K562 (cell line): Measurements from ENCODE around the gene RNF168. TPM values are rescaled to one million over a fixed set of nuclear protein-coding genes. Genes with fewer than 3 reads are reported as not detected.
A peak's percentile ranks its signal among the peaks of the same experiment; 100 is the strongest.

Experiments
- ARID2 ChIP-seq: fragments of 450-650 bp; IDR thresholded peaks from 2 replicates; pipeline ENCODE4 v1.6.1; 2017; ENCODE audit warnings: antibody characterized with exemption, mild to moderate bottlenecking
- ATF6 ChIP-seq: sonication (generic); formaldehyde crosslinking; IDR thresholded peaks from 2 replicates; pipeline ENCODE4 v1.4.0; 2020; ENCODE audit warnings: mild to moderate bottlenecking, missing genetic modification reagents
- CBFA2T3 ChIP-seq: fragments of 450-650 bp; IDR thresholded peaks from 2 replicates; pipeline ENCODE4 v1.6.1; 2017
- CBX3 ChIP-seq, 2 experiments: IDR thresholded peaks; 1 replicate in 1 of 2; 2 replicates in 1 of 2; pipeline ENCODE4 v1.6.1; 2012; ENCODE audit warnings: inconsistent platforms in 2 of 2, low read length in 2 of 2, borderline replicate concordance in 1 of 2, control low read depth in 1 of 2
- CREBBP ChIP-seq: IDR thresholded peaks from one replicate; pipeline ENCODE4 v1.6.1; 2012; ENCODE audit warnings: low read depth, mild to moderate bottlenecking, control low read depth, inconsistent platforms, low read length
- FOXK1 ChIP-seq: sonication (generic); formaldehyde crosslinking; IDR thresholded peaks from 2 replicates; pipeline ENCODE4 v1.8.0; 2022; ENCODE audit warnings: missing genetic modification reagents, mild to moderate bottlenecking, borderline replicate concordance
- GTF2E2 ChIP-seq: fragments of 200-800 bp; sonication (Bioruptor generic); IDR thresholded peaks from 2 replicates; pipeline ENCODE4 v1.6.1; 2016; ENCODE audit warnings: missing genetic modification characterization, missing compliant biosample characterization
- HDAC3 ChIP-seq: fragments of 450-650 bp; IDR thresholded peaks from 2 replicates; pipeline ENCODE4 v1.6.1; 2018; ENCODE audit warnings: borderline replicate concordance, mild to moderate bottlenecking, moderate library complexity; ENCODE audit not compliant: partially characterized antibody
- HSF4 ChIP-seq: fragments of 250-450 bp; sonication (Bioruptor Pico); IDR thresholded peaks from 2 replicates; pipeline ENCODE4 v2.1.2; 2022; ENCODE audit warnings: mild to moderate bottlenecking, moderate library complexity, borderline replicate concordance
- MAFF ChIP-seq: IDR thresholded peaks from 2 replicates; pipeline ENCODE4 v1.6.1; 2012; ENCODE audit warnings: low read length, improper control_type of control experiment
- NCOA1 ChIP-seq: fragments of 450-650 bp; IDR thresholded peaks from 2 replicates; pipeline ENCODE4 v1.6.1; 2016; ENCODE audit warnings: low read depth
- NFE2L1 ChIP-seq: fragments of 450-650 bp; IDR thresholded peaks from 2 replicates; pipeline ENCODE4 v1.6.1; 2016; ENCODE audit warnings: missing genetic modification characterization, low read depth, mild to moderate bottlenecking, missing compliant biosample characterization, moderate library complexity, borderline replicate concordance
- PML ChIP-seq: IDR thresholded peaks from 2 replicates; pipeline ENCODE4 v1.6.1; 2012; ENCODE audit warnings: low read length, inconsistent platforms
- RBM25 ChIP-seq: fragments of 200-400 bp; formaldehyde crosslinking; IDR thresholded peaks from 2 replicates; pipeline ENCODE4 v1.6.1; 2018; ENCODE audit warnings: low read length, low read depth, moderate library complexity; ENCODE audit not compliant: severe bottlenecking
- SRSF3 ChIP-seq: fragments of 200-400 bp; formaldehyde crosslinking; IDR thresholded peaks from 2 replicates; pipeline ENCODE4 v1.6.1; 2016; ENCODE audit warnings: mild to moderate bottlenecking, low read length, moderate library complexity; ENCODE audit not compliant: insufficient read depth
- THAP12 ChIP-seq: fragments of 250-450 bp; sonication (Bioruptor Pico); IDR thresholded peaks from 2 replicates; pipeline ENCODE4 v1.9.0; 2021; ENCODE audit warnings: mild to moderate bottlenecking, inconsistent platforms
- TSC22D4 ChIP-seq: fragments of 450-650 bp; IDR thresholded peaks from 2 replicates; pipeline ENCODE4 v1.6.1; 2016; ENCODE audit warnings: missing genetic modification characterization, missing biosample characterization, control low read depth
- polyA plus RNA-seq, 8 experiments: library from polyadenylated mRNA; depleted of rRNA in 4 of 8; stranded (reverse) in 5 of 8; unstranded in 3 of 8; fragments of >200 nt; fragmentation: Nextera tagmentation in 2 of 8; fragmentation: Illumina TruSeq in 1 of 8; extraction: Ambion mirVana in 2 of 8; extraction: Trizol in 1 of 8; gene quantifications; 2 replicates each; pipeline versions ENCODE4 v1.2.1 to v1.2.3, GENCODE V29; 2011 to 2014; ENCODE audit warnings: inconsistent platforms in 1 of 8, missing spikeins in 1 of 8
- total RNA-seq, 7 experiments: library from RNA; depleted of rRNA in 6 of 7; stranded (reverse); fragments of >200 nt in 6 of 7; fragmentation: Illumina TruSeq in 2 of 7; extraction: Trizol in 2 of 7; gene quantifications; 2 replicates each; pipeline versions ENCODE4 v1.2.1 to v1.2.3, GENCODE V29; 2011 to 2021; ENCODE audit warnings: low replicate concordance in 1 of 7
- TF ChIP-seq, protein P1 (sequence below): fragments of 450-650 bp; formaldehyde crosslinking; IDR thresholded peaks from 2 replicates; pipeline ENCODE4 v1.4.0; 2020; ENCODE audit warnings: mild to moderate bottlenecking, moderate library complexity
- TF ChIP-seq, protein P2 (sequence below): IDR thresholded peaks from 2 replicates; pipeline ENCODE4 v1.6.1; 2011; ENCODE audit not compliant: insufficient read length; ENCODE audit errors: extremely low read depth
- TF ChIP-seq, protein P3 (sequence below): fragments of 450-650 bp; IDR thresholded peaks from 2 replicates; pipeline ENCODE4 v1.6.1; 2018; ENCODE audit warnings: mild to moderate bottlenecking, low read depth; ENCODE audit not compliant: partially characterized antibody

Gene RNF168
- total and polyA plus RNA-seq, 9 of the 15 experiments (the other 6 are each of a cell fraction or from before 2014, with no cell fraction given) = 6.0 to 32.1 (median 16.6) TPM

- TF ChIP-seq THAP12 (CRISPR knock-in tag) (0 out of 2 replicates have a peak, but pooled peaks have one; percentile 9), HDAC3 (no peak), FOXK1 (CRISPR knock-in tag) (no peak), CREBBP (no peak), ATF6 (no peak), HSF4 (CRISPR knock-in tag) (no peak), RBM25 (no peak), GTF2E2 (tag) (no peak), TSC22D4 (tag) (no peak), CBFA2T3 (no peak), PML (peak; percentile 46; the same call in 1 of the 2 replicates), CBX3 (IDR thresholded peaks at IDR 0.05; ENCODE audit: borderline replicate concordance in 1 of 2, low read length in 2 of 2) (no peak; a peak in 1 of 3 replicates), MAFF (no peak), ARID2 (no peak), NCOA1 (no peak), SRSF3 (no peak), NFE2L1 (tag) (no peak)
- TF ChIP-seq, protein P1, sequence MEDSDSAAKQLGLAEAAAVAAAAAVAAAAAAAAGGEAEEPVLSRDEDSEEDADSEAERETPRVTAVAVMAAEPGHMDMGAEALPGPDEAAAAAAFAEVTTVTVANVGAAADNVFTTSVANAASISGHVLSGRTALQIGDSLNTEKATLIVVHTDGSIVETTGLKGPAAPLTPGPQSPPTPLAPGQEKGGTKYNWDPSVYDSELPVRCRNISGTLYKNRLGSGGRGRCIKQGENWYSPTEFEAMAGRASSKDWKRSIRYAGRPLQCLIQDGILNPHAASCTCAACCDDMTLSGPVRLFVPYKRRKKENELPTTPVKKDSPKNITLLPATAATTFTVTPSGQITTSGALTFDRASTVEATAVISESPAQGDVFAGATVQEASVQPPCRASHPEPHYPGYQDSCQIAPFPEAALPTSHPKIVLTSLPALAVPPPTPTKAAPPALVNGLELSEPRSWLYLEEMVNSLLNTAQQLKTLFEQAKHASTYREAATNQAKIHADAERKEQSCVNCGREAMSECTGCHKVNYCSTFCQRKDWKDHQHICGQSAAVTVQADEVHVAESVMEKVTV (CRISPR knock-in tag) = no peak
- TF ChIP-seq, protein P2, sequence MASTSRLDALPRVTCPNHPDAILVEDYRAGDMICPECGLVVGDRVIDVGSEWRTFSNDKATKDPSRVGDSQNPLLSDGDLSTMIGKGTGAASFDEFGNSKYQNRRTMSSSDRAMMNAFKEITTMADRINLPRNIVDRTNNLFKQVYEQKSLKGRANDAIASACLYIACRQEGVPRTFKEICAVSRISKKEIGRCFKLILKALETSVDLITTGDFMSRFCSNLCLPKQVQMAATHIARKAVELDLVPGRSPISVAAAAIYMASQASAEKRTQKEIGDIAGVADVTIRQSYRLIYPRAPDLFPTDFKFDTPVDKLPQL = no peak
- TF ChIP-seq, protein P3, sequence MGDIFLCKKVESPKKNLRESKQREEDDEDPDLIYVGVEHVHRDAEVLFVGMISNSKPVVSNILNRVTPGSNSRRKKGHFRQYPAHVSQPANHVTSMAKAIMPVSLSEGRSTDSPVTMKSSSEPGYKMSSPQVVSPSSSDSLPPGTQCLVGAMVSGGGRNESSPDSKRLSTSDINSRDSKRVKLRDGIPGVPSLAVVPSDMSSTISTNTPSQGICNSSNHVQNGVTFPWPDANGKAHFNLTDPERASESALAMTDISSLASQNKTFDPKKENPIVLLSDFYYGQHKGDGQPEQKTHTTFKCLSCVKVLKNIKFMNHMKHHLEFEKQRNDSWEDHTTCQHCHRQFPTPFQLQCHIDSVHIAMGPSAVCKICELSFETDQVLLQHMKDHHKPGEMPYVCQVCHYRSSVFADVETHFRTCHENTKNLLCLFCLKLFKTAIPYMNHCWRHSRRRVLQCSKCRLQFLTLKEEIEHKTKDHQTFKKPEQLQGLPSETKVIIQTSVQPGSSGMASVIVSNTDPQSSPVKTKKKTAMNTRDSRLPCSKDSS = no peak
Observed at GRCh38 chr3:196432137-196432879, 71.3 kb downstream of the RNF168 start, which contains the start of gene UBXN7 (continued).
